K562 (cell line): ENCODE results near the gene SYCP3. TPM values are rescaled to one million over a fixed set of nuclear protein-coding genes. Genes with fewer than 3 reads are reported as not detected.

Experiments used
- CBX2 ChIP-seq: fragments of 200-600 bp; sonication (generic); IDR thresholded peaks from one replicate; pipeline ENCODE4 v1.6.1; 2012; ENCODE audit warnings: mild to moderate bottlenecking, low read length, inconsistent platforms; ENCODE audit not compliant: insufficient read depth, poor library complexity, severe bottlenecking
- ELF2 ChIP-seq: fragments of 250-450 bp; sonication (Bioruptor Pico); IDR thresholded peaks from 2 replicates; pipeline ENCODE4 v1.5.0; 2021; ENCODE audit warnings: mild to moderate bottlenecking
- ELF4 ChIP-seq: fragments of 450-650 bp; formaldehyde crosslinking; IDR thresholded peaks from 2 replicates; pipeline ENCODE4 v1.4.0; 2022; ENCODE audit warnings: missing genetic modification characterization
- EP400 ChIP-seq: fragments of 450-650 bp; IDR thresholded peaks from 2 replicates; pipeline ENCODE4 v1.6.1; 2017; ENCODE audit warnings: antibody characterized with exemption, mild to moderate bottlenecking, moderate library complexity
- GATAD2A ChIP-seq: fragments of 450-650 bp; IDR thresholded peaks from 2 replicates; pipeline ENCODE4 v1.6.1; 2017
- GATAD2B ChIP-seq: fragments of 450-650 bp; IDR thresholded peaks from 2 replicates; pipeline ENCODE4 v1.6.1; 2017; ENCODE audit warnings: mild to moderate bottlenecking, borderline replicate concordance
- NR2C1 ChIP-seq, 2 experiments: fragments of 450-650 bp; IDR thresholded peaks; 2 replicates each; pipeline ENCODE4 v1.6.1; 2017; ENCODE audit warnings: mild to moderate bottlenecking in 2 of 2, antibody characterized with exemption in 1 of 2, inconsistent platforms in 1 of 2, missing compliant biosample characterization in 1 of 2, missing genetic modification characterization in 1 of 2
- SLC30A9 ChIP-seq: fragments of 250-450 bp; sonication (Bioruptor Pico); IDR thresholded peaks from 2 replicates; pipeline ENCODE4 v1.8.0; 2022; ENCODE audit warnings: mild to moderate bottlenecking, moderate library complexity
- U2AF2 ChIP-seq: fragments of 200-400 bp; formaldehyde crosslinking; optimal IDR thresholded peaks from 2 replicates; pipeline ENCODE3; 2017; ENCODE audit warnings: low read depth, mild to moderate bottlenecking, low read length
- ZNF224 ChIP-seq: sonication (generic); formaldehyde crosslinking; IDR thresholded peaks from 2 replicates; pipeline ENCODE4 v1.8.0; 2022; ENCODE audit warnings: mild to moderate bottlenecking, missing genetic modification reagents
- polyA plus RNA-seq, 8 experiments: library from polyadenylated mRNA; depleted of rRNA in 4 of 8; stranded (reverse) in 5 of 8; unstranded in 3 of 8; fragments of >200 nt; fragmentation: Nextera tagmentation in 2 of 8; fragmentation: Illumina TruSeq in 1 of 8; extraction: Ambion mirVana in 2 of 8; extraction: Trizol in 1 of 8; gene quantifications; 2 replicates each; pipeline versions ENCODE4 v1.2.1 to v1.2.3, GENCODE V29; 2011 to 2014; ENCODE audit warnings: inconsistent platforms in 1 of 8, missing spikeins in 1 of 8
- total RNA-seq, 7 experiments: library from RNA; depleted of rRNA in 6 of 7; stranded (reverse); fragments of >200 nt in 6 of 7; fragmentation: Illumina TruSeq in 2 of 7; extraction: Trizol in 2 of 7; gene quantifications; 2 replicates each; pipeline versions ENCODE4 v1.2.1 to v1.2.3, GENCODE V29; 2011 to 2021; ENCODE audit warnings: low replicate concordance in 1 of 7
- TF ChIP-seq, protein P1 (sequence below): IDR thresholded peaks from 2 replicates; pipeline ENCODE4 v1.6.1; 2014; ENCODE audit warnings: antibody characterized with exemption
- TF ChIP-seq, protein P2 (sequence below), 3 experiments: IDR thresholded peaks in 2 of 3; conservative IDR thresholded peaks in 1 of 3; 2 replicates each; pipeline ENCODE4 v1.5.1; 2011 to 2012; ENCODE audit warnings: low read length in 3 of 3, mild to moderate bottlenecking in 3 of 3, control low read depth in 2 of 3, improper control_type of control experiment in 1 of 3, inconsistent platforms in 1 of 3, low read depth in 1 of 3, mixed read lengths in 1 of 3, moderate library complexity in 1 of 3; ENCODE audit not compliant: insufficient read depth in 2 of 3
- TF ChIP-seq, protein P3 (sequence below): fragments of 200-800 bp; sonication (Bioruptor generic); IDR thresholded peaks from 2 replicates; pipeline ENCODE4 v1.6.1; 2016; ENCODE audit warnings: missing genetic modification characterization, missing compliant biosample characterization
- TF ChIP-seq, protein P4 (sequence below), 2 experiments: IDR thresholded peaks; 2 replicates each; pipeline ENCODE4 v1.6.1; 2011; ENCODE audit warnings: borderline replicate concordance in 1 of 2, control low read depth in 1 of 2, low read depth in 1 of 2, low read length in 1 of 2, mild to moderate bottlenecking in 1 of 2, mixed read lengths in 1 of 2, moderate library complexity in 1 of 2; ENCODE audit not compliant: insufficient read depth in 1 of 2, insufficient read length in 1 of 2, poor library complexity in 1 of 2, severe bottlenecking in 1 of 2; ENCODE audit errors: extremely low read depth in 1 of 2

Gene SYCP3
- total and polyA plus RNA-seq, 9 of the 15 experiments (the other 6 are each of a cell fraction or from before 2014, with no cell fraction given), result 0.11 to 0.25 (median 0.22) TPM; not detected in 4

DNA sequence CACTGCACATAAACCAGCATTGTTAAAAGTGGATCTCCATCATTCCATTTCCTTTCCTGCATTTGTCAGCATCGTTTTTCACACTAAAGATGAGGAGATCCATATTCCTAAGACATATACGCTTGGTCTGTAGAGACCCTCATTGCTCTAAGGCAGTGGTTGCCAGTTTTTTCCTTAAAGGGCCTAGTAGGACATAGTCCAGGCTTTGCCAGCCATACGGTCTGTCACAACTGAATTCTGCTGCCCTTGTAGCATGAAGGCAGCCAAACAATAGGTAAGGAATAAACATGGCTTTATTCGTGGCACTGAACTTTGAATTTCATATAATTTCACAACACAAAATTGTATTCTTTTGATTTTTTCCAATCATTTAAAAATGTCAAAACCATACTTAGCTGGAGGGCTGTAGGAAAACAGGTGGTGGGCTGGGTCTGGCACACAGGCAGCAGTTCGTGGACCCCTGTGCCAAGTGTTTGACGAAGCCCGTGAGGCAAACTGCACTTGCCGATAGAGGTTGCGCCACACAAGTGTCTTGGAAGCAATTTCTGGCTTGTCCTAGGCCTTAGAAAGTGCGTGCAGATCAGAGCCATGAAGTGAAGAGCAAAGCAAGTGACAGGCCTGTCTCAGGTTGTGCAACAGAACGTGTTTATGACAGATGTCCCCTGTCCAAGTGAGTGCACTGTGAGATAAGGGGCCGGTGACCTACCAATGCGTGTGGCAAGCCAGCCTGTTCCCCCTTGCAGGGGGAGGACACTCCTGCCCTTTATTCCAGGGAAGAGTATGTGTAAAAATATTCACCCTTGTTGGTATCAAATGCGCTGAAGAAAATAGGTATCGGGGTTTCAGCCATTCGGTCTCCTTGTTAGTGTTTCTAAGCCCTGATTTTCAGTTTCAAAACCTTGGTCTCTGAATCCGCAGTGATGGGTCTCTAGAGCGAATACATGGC lies 42.7 kb downstream of the SYCP3 start (continued):
- TF ChIP-seq, protein P1, sequence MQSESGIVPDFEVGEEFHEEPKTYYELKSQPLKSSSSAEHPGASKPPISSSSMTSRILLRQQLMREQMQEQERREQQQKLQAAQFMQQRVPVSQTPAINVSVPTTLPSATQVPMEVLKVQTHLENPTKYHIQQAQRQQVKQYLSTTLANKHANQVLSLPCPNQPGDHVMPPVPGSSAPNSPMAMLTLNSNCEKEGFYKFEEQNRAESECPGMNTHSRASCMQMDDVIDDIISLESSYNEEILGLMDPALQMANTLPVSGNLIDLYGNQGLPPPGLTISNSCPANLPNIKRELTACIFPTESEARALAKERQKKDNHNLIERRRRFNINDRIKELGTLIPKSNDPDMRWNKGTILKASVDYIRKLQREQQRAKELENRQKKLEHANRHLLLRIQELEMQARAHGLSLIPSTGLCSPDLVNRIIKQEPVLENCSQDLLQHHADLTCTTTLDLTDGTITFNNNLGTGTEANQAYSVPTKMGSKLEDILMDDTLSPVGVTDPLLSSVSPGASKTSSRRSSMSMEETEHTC, result peak; percentile 58; the same call in 1 of the 2 replicates
- TF ChIP-seq EP400 (peak; percentile 56), ELF4 (CRISPR knock-in tag) (0 out of 2 replicates have a peak, but pooled peaks have one; percentile 30), NR2C1 (IDR thresholded peaks at IDR 0.05) (0 out of 2 replicates have a peak, but pooled peaks have one; percentile 35), NR2C1 (tag; IDR thresholded peaks at IDR 0.05) (peak; percentile 71), GATAD2A (peak; percentile 69; the same call in 1 of the 2 replicates), ELF2 (CRISPR knock-in tag) (no peak), ZNF224 (CRISPR knock-in tag) (no peak), GATAD2B (peak; percentile 86), SLC30A9 (no peak), CBX2 (no peak), U2AF2 (no peak)
- TF ChIP-seq, protein P2, sequence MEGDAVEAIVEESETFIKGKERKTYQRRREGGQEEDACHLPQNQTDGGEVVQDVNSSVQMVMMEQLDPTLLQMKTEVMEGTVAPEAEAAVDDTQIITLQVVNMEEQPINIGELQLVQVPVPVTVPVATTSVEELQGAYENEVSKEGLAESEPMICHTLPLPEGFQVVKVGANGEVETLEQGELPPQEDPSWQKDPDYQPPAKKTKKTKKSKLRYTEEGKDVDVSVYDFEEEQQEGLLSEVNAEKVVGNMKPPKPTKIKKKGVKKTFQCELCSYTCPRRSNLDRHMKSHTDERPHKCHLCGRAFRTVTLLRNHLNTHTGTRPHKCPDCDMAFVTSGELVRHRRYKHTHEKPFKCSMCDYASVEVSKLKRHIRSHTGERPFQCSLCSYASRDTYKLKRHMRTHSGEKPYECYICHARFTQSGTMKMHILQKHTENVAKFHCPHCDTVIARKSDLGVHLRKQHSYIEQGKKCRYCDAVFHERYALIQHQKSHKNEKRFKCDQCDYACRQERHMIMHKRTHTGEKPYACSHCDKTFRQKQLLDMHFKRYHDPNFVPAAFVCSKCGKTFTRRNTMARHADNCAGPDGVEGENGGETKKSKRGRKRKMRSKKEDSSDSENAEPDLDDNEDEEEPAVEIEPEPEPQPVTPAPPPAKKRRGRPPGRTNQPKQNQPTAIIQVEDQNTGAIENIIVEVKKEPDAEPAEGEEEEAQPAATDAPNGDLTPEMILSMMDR (IDR thresholded peaks at IDR 0.05 in 2 of 3, conservative IDR thresholded peaks at IDR 0.05 in 1 of 3; ENCODE audit: insufficient read depth in 2 of 3, low read depth in 1 of 3, low read length in 3 of 3), result no peak
- TF ChIP-seq, protein P3, sequence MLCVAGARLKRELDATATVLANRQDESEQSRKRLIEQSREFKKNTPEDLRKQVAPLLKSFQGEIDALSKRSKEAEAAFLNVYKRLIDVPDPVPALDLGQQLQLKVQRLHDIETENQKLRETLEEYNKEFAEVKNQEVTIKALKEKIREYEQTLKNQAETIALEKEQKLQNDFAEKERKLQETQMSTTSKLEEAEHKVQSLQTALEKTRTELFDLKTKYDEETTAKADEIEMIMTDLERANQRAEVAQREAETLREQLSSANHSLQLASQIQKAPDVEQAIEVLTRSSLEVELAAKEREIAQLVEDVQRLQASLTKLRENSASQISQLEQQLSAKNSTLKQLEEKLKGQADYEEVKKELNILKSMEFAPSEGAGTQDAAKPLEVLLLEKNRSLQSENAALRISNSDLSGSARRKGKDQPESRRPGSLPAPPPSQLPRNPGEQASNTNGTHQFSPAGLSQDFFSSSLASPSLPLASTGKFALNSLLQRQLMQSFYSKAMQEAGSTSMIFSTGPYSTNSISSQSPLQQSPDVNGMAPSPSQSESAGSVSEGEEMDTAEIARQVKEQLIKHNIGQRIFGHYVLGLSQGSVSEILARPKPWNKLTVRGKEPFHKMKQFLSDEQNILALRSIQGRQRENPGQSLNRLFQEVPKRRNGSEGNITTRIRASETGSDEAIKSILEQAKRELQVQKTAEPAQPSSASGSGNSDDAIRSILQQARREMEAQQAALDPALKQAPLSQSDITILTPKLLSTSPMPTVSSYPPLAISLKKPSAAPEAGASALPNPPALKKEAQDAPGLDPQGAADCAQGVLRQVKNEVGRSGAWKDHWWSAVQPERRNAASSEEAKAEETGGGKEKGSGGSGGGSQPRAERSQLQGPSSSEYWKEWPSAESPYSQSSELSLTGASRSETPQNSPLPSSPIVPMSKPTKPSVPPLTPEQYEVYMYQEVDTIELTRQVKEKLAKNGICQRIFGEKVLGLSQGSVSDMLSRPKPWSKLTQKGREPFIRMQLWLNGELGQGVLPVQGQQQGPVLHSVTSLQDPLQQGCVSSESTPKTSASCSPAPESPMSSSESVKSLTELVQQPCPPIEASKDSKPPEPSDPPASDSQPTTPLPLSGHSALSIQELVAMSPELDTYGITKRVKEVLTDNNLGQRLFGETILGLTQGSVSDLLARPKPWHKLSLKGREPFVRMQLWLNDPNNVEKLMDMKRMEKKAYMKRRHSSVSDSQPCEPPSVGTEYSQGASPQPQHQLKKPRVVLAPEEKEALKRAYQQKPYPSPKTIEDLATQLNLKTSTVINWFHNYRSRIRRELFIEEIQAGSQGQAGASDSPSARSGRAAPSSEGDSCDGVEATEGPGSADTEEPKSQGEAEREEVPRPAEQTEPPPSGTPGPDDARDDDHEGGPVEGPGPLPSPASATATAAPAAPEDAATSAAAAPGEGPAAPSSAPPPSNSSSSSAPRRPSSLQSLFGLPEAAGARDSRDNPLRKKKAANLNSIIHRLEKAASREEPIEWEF, result no peak; the same call in none of the 2 replicates
- TF ChIP-seq, protein P4, sequence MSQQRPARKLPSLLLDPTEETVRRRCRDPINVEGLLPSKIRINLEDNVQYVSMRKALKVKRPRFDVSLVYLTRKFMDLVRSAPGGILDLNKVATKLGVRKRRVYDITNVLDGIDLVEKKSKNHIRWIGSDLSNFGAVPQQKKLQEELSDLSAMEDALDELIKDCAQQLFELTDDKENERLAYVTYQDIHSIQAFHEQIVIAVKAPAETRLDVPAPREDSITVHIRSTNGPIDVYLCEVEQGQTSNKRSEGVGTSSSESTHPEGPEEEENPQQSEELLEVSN (IDR thresholded peaks at IDR 0.05; ENCODE audit: borderline replicate concordance in 1 of 2, extremely low read depth in 1 of 2, insufficient read depth in 1 of 2, insufficient read length in 1 of 2, low read depth in 1 of 2, low read length in 1 of 2, poor library complexity in 1 of 2, severe bottlenecking in 1 of 2), result peak in 1 of 2 experiments; percentile 32
